ENCODE measurements around the gene MAD1L1.

GRCh38 chr7:1802899-1803298 is 429.8 kb downstream of the MAD1L1 start:
- TF ChIP-seq, protein P1, sequence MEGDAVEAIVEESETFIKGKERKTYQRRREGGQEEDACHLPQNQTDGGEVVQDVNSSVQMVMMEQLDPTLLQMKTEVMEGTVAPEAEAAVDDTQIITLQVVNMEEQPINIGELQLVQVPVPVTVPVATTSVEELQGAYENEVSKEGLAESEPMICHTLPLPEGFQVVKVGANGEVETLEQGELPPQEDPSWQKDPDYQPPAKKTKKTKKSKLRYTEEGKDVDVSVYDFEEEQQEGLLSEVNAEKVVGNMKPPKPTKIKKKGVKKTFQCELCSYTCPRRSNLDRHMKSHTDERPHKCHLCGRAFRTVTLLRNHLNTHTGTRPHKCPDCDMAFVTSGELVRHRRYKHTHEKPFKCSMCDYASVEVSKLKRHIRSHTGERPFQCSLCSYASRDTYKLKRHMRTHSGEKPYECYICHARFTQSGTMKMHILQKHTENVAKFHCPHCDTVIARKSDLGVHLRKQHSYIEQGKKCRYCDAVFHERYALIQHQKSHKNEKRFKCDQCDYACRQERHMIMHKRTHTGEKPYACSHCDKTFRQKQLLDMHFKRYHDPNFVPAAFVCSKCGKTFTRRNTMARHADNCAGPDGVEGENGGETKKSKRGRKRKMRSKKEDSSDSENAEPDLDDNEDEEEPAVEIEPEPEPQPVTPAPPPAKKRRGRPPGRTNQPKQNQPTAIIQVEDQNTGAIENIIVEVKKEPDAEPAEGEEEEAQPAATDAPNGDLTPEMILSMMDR (IDR thresholded peaks at IDR 0.05; ENCODE audit: insufficient read depth, low read length, poor library complexity, severe bottlenecking) = no peak
- no peak for TF ChIP-seq EZH2phosphoT487 (conservative IDR thresholded peaks at IDR 0.05; ENCODE audit: low read length)
